ENCODE measurements around the gene ETHE1. TPM values are rescaled to one million over a fixed set of nuclear protein-coding genes. Genes with fewer than 3 reads are reported as not detected.

Gene ETHE1
- total RNA-seq, 2 donors from 2014 or later = 42.0 to 45.9 TPM

DNA sequence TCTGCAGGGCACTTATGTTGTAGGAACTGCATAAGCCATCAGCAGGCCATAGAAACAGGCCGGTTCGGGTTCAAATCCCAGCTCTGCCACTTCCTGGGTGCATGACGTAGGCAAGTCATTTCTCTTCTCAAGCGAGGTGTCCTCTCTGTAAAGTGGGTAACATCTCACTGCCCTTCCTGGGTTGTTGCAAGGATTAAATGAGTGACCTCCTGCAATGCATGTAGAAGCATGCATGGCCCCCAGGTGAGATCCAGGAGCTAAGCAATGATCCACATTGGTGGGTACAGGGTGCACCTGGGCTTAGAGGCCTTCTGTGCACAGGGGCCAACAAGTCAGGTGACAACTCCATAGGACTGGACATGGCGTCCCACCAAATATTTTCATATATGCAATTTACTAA, 36.2 kb downstream of the ETHE1 start:
- TF ChIP-seq, protein P1, sequence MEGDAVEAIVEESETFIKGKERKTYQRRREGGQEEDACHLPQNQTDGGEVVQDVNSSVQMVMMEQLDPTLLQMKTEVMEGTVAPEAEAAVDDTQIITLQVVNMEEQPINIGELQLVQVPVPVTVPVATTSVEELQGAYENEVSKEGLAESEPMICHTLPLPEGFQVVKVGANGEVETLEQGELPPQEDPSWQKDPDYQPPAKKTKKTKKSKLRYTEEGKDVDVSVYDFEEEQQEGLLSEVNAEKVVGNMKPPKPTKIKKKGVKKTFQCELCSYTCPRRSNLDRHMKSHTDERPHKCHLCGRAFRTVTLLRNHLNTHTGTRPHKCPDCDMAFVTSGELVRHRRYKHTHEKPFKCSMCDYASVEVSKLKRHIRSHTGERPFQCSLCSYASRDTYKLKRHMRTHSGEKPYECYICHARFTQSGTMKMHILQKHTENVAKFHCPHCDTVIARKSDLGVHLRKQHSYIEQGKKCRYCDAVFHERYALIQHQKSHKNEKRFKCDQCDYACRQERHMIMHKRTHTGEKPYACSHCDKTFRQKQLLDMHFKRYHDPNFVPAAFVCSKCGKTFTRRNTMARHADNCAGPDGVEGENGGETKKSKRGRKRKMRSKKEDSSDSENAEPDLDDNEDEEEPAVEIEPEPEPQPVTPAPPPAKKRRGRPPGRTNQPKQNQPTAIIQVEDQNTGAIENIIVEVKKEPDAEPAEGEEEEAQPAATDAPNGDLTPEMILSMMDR (IDR thresholded peaks at IDR 0.05) = no peak
- ATAC-seq (ENCODE audit: insufficient number of reproducible peaks, low FRiP score, low read depth) = no peak
- no peaks in the 10 kb centered on the region for H3K9me3 ChIP-seq
- no peaks in the 10 kb centered on the region for H3K4me1 ChIP-seq (ENCODE audit: control insufficient read depth in 1 of 2, low read depth in 2 of 2)
- H3K27ac ChIP-seq = no peak overlapping the region
- no peak overlapping the region for H3K4me3 ChIP-seq
- no peak for DNase-seq (ENCODE audit: low spot score)
- no peaks in the 10 kb centered on the region for H3K36me3 ChIP-seq
- H3K27me3 ChIP-seq (replicated peaks; ENCODE audit: insufficient read depth) = no peaks in the 10 kb centered on the region

DNA sequence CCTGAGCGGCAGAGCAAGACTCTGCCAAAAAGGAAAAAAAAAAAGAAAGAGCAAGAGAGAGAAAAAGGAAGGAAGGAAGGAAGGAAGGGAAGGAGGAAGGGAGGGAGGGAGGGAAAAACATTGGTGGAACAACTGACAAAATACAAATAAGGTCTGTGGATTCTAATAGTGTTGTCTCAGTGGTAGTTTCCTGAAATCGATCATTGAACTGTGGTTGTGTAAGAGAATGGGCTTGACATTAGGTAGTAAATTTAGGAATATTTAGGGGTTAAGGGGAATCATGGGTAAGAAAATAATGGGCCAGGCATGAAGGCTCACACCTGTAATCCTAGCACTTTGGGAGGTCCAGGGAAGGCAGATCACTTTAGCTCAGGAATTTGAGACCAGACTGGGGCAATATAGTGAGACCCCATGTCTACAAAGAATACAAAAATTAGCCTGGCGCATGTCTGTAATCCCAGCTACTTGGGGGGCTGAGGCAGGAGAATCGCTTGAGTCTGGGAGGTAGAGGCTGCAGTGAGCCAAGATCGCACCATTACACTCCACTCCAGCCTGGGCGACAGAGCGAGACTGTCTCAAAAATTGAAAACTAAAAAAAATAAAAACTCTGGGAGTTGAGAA, 36.9 kb downstream of the ETHE1 start:
- TF ChIP-seq, protein P1 (IDR thresholded peaks at IDR 0.05) = no peak
- Histone ChIP-seq H3K27ac (no peak overlapping the region), H3K9me3 (no peaks in the 10 kb centered on the region), H3K36me3 (no peaks in the 10 kb centered on the region), H3K4me3 (no peak overlapping the region), H3K4me1 (ENCODE audit: control insufficient read depth in 1 of 2, low read depth in 2 of 2) (no peaks in the 10 kb centered on the region), H3K27me3 (replicated peaks; ENCODE audit: insufficient read depth) (no peaks in the 10 kb centered on the region)
- no peak for ATAC-seq (ENCODE audit: insufficient number of reproducible peaks, low FRiP score, low read depth)
- DNase-seq (ENCODE audit: low spot score) = no peak

DNA sequence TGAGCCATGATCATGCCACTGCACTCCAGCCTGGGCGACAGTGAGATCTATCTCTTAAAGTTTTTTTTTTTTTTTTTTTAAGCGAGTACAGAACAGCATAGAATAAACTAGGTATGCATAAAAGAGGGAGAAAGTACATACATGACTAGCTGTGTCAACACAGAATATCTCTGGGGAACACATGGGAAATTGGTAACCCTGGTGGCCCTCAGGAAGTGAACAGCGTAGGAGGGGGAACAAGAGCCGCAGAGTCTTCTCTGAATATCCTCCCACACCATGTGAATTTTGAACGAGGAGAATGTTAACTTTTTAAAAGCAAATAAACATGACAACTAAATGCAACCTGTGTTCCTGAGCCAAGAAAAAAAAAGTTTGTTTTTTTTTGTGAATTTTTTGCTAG, 37.7 kb downstream of the ETHE1 start:
- TF ChIP-seq, protein P1 (IDR thresholded peaks at IDR 0.05) = no peak

GRCh38 chr19:43488179-43488578, 38.8 kb downstream of the ETHE1 start:
- Histone ChIP-seq H3K27me3 (replicated peaks; ENCODE audit: insufficient read depth) (no peaks in the 10 kb centered on the region), H3K27ac (no peak overlapping the region), H3K4me3 (no peak overlapping the region), H3K36me3 (no peaks in the 10 kb centered on the region), H3K4me1 (ENCODE audit: control insufficient read depth in 1 of 2, low read depth in 2 of 2) (no peaks in the 10 kb centered on the region), H3K9me3 (no peaks in the 10 kb centered on the region)
- ATAC-seq (ENCODE audit: insufficient number of reproducible peaks, low FRiP score, low read depth) = no peak
- DNase-seq (ENCODE audit: low spot score) = no peak
- TF ChIP-seq, protein P1 (IDR thresholded peaks at IDR 0.05) = no peak

More for the DNA sequence above, 37.7 kb downstream of the ETHE1 start:
- no peak overlapping the region for H3K4me3 ChIP-seq
- H3K27me3 ChIP-seq (replicated peaks; ENCODE audit: insufficient read depth) = no peaks in the 10 kb centered on the region
- H3K36me3 ChIP-seq = no peaks in the 10 kb centered on the region
- DNase-seq (ENCODE audit: low spot score) (no peak), ATAC-seq (ENCODE audit: insufficient number of reproducible peaks, low FRiP score, low read depth) (no peak)
- no peaks in the 10 kb centered on the region for H3K9me3 ChIP-seq
- no peak overlapping the region for H3K27ac ChIP-seq
- H3K4me1 ChIP-seq (ENCODE audit: control insufficient read depth in 1 of 2, low read depth in 2 of 2) = no peaks in the 10 kb centered on the region

GRCh38 chr19:43486412-43486811, 40.6 kb downstream of the ETHE1 start:
- TF ChIP-seq, protein P1 (IDR thresholded peaks at IDR 0.05) = no peak
- H3K4me3 ChIP-seq = no peak overlapping the region
- no peak for ATAC-seq (ENCODE audit: insufficient number of reproducible peaks, low FRiP score, low read depth)
- H3K27ac ChIP-seq = no peak overlapping the region
- H3K9me3 ChIP-seq = no peaks in the 10 kb centered on the region
- H3K4me1 ChIP-seq (ENCODE audit: control insufficient read depth in 1 of 2, low read depth in 2 of 2) = no peaks in the 10 kb centered on the region
- DNase-seq (ENCODE audit: low spot score) = no peak
- H3K36me3 ChIP-seq = no peaks in the 10 kb centered on the region
- no peaks in the 10 kb centered on the region for H3K27me3 ChIP-seq (replicated peaks; ENCODE audit: insufficient read depth)
